ENCODE measurements around the gene BMPER.

Gene BMPER

DNA sequence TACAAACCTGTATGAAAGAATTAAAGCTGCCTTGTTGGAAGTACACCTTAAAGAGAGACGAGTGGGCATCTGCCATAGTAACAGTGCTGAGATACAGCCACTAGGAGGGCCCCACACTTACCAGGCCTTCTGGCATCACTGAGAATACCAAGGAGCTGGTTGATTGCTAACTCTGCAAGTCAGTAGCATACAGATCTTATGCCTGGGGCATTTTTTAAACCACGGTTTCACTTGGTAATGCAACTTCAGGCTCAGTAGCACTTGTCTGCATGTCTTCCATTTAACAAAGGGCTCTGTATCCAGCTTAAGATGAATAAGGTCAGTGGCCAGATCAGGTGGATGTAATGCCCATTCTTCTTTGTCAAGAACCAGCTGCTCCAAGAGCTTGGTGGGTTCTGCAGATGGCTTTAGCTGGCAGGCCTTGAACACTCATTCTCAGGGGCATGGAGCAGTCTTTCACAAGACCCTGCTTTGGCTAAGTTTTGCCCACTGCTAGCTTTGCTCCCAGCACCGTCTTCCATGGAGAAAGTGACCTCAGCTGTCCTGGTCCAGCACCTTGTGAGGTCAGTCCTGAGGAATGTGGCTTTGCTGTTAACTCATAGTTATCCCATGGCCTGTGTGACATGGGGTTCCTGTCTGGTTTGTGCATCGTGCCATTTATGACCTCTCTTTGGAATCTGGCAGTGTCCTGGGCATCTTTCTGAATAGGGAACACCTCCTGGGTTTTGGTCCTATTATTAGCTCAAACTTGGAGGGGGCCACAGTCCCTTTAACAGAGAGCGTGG is 68.1 kb downstream of the BMPER start:
- DNase-seq, result no peak

GRCh38 chr7:33979300-33979806 is 74.0 kb downstream of the BMPER start:
- DNase-seq, result no peak

- DNase-seq, result no peak
Observed at GRCh38 chr7:33979807-33980355, 74.5 kb downstream of the BMPER start.

- no peak for DNase-seq
Observed at GRCh38 chr7:33981226-33981625, 75.9 kb downstream of the BMPER start.

- no peak for DNase-seq
Observed at GRCh38 chr7:33981671-33982424, 76.5 kb downstream of the BMPER start.

DNA sequence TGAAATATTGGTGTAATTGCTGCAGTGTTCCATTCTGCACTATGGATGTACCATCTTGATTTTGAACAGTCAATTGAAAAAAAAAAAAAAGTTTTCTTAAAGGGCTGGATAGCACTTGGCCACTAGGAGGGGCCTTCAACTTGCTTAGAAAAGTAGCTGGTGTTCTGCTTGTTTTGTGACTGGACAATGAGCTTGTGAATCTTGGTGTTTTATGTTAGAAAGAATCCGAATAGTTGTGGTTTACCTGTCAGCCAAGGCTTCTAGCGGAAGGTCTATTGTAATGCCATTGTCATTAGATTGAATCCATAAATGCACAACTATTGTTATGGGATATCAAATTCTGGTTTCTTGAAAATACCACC is 77.1 kb downstream of the BMPER start:
- DNase-seq, result no peak

DNA sequence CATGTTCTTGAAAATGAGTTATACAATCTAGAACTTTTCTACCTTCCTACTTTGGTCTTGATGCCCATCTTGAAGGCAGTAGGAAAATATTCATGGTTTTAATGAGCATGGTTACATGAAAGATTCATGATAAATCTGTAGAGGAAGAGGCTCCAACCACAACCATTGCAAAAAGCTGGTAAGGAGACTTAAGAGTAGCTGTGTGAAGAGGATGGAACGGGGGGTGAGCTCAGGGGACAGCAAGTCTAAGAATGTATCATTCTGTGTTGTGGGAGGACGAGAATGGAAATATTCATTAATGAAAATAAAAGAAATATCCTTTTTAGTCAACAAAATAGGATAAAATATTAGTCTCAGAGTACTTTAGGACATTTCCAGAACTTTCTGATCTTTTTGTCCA is 81.1 kb downstream of the BMPER start:
- DNase-seq, result no peak

DNA sequence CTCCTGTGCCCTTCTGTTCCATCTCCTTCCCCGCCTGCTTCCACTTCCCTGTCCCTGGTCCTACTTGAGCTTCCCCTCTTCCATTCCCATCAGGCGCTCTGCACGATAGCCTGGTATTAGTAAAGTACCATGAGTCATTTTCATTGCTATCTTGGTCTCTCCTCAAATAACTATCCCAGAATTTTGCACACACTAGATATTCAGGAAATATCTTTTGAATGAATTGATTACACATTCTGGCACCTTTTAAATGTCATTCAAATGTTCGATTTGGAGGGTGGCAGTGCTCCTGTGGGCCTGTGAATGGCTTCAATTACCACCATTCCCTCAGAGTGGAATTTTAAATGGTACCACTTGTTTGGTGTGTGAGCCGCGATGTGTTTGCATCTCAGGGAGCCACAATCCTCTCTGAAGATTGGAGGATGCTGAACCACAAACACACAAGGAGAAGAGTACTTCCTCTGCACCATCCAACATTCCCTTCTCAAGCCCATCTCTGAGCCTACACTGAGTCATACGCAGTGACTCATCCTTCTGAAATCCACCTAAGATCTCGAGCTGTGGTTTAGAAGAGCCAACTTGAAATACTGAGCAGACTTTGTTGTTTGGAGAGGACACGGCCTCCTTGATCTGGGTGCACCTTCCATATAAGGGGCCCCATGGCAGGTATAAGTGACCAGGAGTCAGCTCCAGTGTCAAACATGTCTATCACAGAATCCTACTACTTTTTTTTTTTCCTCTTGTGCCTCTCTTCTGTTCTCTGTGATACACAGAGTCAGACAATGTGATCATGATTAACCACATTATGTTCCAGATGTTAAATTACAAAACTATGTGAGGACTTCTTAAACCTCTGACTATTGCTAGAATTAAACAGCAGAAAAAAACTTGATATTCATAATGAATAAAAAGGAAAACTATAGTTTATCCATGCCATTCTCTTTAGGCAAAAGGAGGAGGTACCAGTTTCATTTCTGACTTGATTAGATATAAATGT is 81.9 kb downstream of the BMPER start:
- DNase-seq, result no peak

DNA sequence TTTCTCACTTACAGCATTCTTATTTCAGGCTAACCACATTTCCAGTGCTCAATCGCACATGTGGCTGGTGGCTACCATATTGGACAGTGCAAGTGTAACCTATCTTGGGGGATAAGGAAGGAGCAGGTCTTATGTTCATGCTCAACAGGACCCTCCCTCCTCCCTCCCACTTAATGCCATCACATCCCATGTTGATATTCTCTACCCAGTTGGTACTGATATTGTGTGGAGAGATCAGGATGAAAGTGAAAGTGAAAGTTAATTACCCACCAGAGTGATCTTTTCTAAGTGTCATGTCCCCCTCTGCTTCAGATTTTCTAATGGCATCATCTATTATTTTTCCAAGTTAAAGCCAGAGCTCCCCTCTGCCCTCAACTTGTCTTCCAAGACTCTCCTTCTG is 91.6 kb downstream of the BMPER start:
- no peak for DNase-seq

GRCh38 chr7:33998476-33998875 is 93.1 kb downstream of the BMPER start:
- no peak for DNase-seq

DNA sequence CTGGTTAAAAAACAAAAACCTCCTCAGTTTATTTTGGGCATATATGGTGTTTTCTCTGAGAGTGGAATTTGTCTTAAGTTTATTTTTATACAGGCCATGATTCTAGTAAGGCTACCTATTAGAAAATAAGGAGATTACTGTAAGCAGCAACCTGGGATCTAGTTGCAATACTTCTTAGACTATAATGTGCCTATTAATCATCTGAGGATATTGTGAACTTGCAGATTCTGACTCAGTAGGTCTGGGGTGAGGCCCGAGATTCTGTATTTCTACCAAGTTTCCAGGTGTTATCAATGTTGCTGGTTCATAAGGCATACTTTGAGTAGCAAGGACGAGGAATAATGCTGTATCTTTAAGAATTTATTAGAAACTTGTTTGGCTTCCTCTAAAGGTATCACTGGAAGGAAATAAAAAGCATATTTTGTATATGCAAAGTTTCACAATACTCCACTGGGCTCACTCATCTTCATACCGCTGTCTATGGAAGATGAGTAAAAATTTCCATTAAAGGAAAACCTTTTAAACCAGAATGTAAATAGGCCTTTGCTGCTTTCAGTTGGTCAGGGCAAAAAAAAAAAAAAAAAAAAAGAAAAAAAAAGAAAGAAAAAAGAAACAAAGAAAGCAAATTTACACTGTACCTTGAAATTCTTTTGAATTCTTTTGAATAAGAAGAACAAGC is 105.8 kb downstream of the BMPER start:
- DNase-seq, result no peak

DNA sequence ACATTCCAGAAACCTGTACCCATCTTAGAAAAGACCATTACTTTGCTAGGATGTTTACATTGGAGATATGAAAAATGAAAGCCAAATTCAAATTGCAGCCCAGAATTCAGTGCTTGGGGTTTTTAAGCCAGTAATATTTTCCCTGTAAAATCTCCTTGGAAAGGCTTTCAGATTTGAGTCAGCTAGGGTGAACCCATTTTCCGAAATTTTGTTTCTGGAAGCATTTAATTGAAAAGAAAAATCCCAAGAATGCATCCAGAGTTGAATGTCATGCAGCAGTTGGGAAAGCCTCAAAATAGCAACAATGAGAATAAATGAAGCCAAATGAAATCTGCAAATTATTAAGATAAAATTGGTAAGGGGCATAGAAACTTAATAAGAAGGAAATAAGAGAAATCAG is 106.4 kb downstream of the BMPER start:
- no peak for DNase-seq

DNA sequence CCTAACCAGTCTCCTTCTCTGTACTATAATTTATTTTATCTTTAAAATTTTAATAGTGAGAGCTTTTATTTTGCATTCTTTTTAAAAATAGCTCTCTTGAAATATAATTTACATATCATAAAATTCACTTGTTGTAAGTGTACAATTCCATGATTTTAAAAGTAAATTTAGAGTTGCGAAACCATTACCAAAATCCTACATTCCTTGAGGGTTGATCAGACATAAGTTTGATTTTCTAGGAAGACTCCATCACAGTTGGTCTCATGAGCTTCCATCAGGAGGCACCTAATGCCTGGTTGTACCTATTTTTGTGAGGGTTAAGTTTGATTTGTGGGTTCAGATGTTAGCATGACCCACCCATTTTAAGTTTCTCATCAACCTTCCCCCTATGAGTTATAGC is 108.1 kb downstream of the BMPER start:
- DNase-seq, result no peak

GRCh38 chr7:34015651-34016050 is 110.3 kb downstream of the BMPER start:
- DNase-seq, result no peak

DNA sequence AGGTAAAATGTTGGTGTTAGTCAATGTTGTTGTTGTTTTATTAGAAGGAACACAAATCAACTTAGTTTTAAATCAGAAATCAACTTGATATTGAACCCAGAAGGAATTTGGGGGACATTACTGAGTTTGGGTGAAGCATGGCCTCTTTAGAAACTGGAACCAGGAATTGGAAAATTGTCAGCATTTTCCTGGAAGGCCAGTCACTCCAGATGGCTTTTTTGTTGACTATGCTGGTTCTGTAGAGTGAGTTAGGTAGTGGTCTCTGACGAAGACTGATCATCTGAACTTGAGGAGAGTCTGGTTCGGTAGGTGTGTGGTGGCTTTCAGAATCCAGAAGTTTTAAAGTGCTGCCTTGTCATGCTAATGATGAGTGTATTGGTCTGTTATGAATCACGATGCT is 111.5 kb downstream of the BMPER start:
- no peak for DNase-seq

DNA sequence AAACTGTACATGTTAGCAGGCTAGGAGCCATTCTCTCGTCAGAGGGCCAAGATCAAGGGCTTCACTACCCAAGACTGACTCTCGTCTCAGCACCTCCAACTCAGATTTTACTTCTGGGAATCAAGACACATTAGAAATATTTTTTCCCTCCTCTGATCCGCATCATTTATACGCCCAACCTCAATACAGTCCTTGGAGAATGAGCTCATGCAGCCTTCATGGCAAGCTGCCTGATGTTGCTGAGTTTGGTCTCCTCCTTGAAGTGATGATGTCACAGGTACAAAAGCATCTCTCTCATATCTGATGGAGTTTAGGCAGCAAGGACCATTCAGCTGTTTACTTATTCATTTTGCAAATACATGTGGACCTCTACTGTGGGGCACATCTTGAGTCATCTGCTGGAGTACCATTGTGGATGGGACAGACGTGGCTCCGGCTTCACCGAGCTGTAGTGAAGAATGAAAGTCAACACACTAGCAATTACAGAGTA is 114.0 kb downstream of the BMPER start:
- DNase-seq, result no peak

- DNase-seq, result no peak
Observed at GRCh38 chr7:34022626-34023025, 117.3 kb downstream of the BMPER start.

- no peak for DNase-seq
Observed at GRCh38 chr7:34025600-34025999, 120.3 kb downstream of the BMPER start.

- DNase-seq, result no peak
Observed at GRCh38 chr7:34026481-34027190, 121.3 kb downstream of the BMPER start.

DNA sequence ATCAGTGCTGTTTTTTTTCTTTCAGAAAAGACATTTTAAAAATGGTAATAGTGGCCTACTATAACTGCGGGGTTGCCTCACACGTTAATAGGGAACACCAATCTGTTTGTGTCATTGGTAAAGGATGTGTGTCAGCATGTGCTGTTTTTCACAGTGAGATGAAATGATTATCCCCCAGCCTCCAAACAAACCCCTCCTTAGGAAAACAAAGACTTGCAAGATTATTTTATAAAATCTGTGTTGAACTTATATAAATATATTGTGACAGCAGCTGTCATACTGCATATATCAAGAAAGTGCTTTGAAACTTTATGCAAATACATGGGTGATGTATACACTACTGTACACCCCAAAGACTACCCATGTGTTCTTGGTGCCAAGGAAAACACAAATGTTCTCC is 125.8 kb downstream of the BMPER start:
- DNase-seq, result no peak

GRCh38 chr7:34034728-34035127 is 129.4 kb downstream of the BMPER start:
- no peak for DNase-seq

Measured in activated CD8-positive, alpha-beta memory T cell treated with anti-CD3 and anti-CD28 coated beads, Interleukin-2, amount 50 U/mL, for 48 hours (primary cell).